ENCODE measurements around the gene STX2.

The STX2 gene

GRCh38 chr12:130875193-130875592 is 36.1 kb upstream of the STX2 start:
- H3K79me1 ChIP-seq (ENCODE audit: low read depth, low read length) = peaks cover 2% of the 10 kb centered on the region
- H3K4me1 ChIP-seq (ENCODE audit: control insufficient read depth in 2 of 2, insufficient read depth in 1 of 2, low read depth in 1 of 2, low read length in 2 of 2) = peaks cover 3 to 14% of the 10 kb centered on the region in 2 donors
- H2AFZ ChIP-seq (ENCODE audit: low read length) = no peak overlapping the region
- H3K27ac ChIP-seq (replicated peaks; ENCODE audit: low read length) = no peak overlapping the region
- H2BK120ac ChIP-seq (ENCODE audit: low read depth, low read length) = no peak overlapping the region
- peaks cover 29 to 56% of the 10 kb centered on the region in 2 donors for H3K36me3 ChIP-seq (replicated peaks in 1 of 2; ENCODE audit: control insufficient read depth in 2 of 2, insufficient read depth in 2 of 2, low read length in 2 of 2)
- H3K9me3 ChIP-seq (replicated peaks in 1 of 2; ENCODE audit: control insufficient read depth in 2 of 2, insufficient read depth in 1 of 2, low read depth in 1 of 2, low read length in 2 of 2) = no peaks in the 10 kb centered on the region
- H4K8ac ChIP-seq (ENCODE audit: low read depth, low read length) = no peak overlapping the region
- no peak overlapping the region for H3K4ac ChIP-seq (ENCODE audit: low read length)
- no peak overlapping the region for H2BK12ac ChIP-seq (ENCODE audit: low read length)
- no peak overlapping the region for H3K23ac ChIP-seq (ENCODE audit: low read depth, low read length, poor library complexity)
- no peak for DNase-seq (ENCODE audit: low spot score)
- H2BK15ac ChIP-seq (ENCODE audit: low read length) = no peak overlapping the region
- peak overlapping the region; percentile 2 for H3K4me2 ChIP-seq (ENCODE audit: insufficient read depth, low read length, poor library complexity, severe bottlenecking)
- H3K4me3 ChIP-seq (ENCODE audit: low read length in 2 of 2) = no peak overlapping the region
- H3K18ac ChIP-seq (ENCODE audit: low read length) = no peak overlapping the region
- H3K9ac ChIP-seq (ENCODE audit: low read depth, low read length, poor library complexity) = no peak overlapping the region
- no peak overlapping the region for H3K14ac ChIP-seq (ENCODE audit: low read length)
- no peak overlapping the region for H4K91ac ChIP-seq (ENCODE audit: low read depth, low read length, poor library complexity)
- no peaks in the 10 kb centered on the region for H3K27me3 ChIP-seq (ENCODE audit: control insufficient read depth in 3 of 3, insufficient read depth in 3 of 3, low read depth in 1 of 3, low read length in 3 of 3)
- H2BK5ac ChIP-seq (ENCODE audit: low read length) = no peak overlapping the region
- WGBS, 2 donors (ENCODE audit: extremely low coverage in 2 of 2, insufficient read length in 2 of 2, insufficient replicate concordance in 1 of 2) = no CpG with 5 or more reads among the region's 5 CpGs
- H2AK5ac ChIP-seq (ENCODE audit: low read depth, low read length) = no peak overlapping the region

- Histone ChIP-seq H2BK5ac (ENCODE audit: low read length) (no peak overlapping the region), H4K91ac (ENCODE audit: low read depth, low read length, poor library complexity) (no peak overlapping the region), H3K36me3 (replicated peaks in 1 of 2; ENCODE audit: control insufficient read depth in 2 of 2, insufficient read depth in 2 of 2, low read length in 2 of 2) (peaks cover 29 to 56% of the 10 kb centered on the region in 2 donors), H2AFZ (ENCODE audit: low read length) (no peak overlapping the region), H3K23ac (ENCODE audit: low read depth, low read length, poor library complexity) (no peak overlapping the region), H3K79me1 (ENCODE audit: low read depth, low read length) (peaks cover 2% of the 10 kb centered on the region), H2AK5ac (ENCODE audit: low read depth, low read length) (no peak overlapping the region), H3K14ac (ENCODE audit: low read length) (no peak overlapping the region), H3K4me2 (ENCODE audit: insufficient read depth, low read length, poor library complexity, severe bottlenecking) (no peak overlapping the region), H2BK15ac (ENCODE audit: low read length) (no peak overlapping the region), H3K18ac (ENCODE audit: low read length) (no peak overlapping the region), H4K8ac (ENCODE audit: low read depth, low read length) (no peak overlapping the region), H3K27ac (replicated peaks; ENCODE audit: low read length) (no peak overlapping the region), H3K27me3 (ENCODE audit: control insufficient read depth in 3 of 3, insufficient read depth in 3 of 3, low read depth in 1 of 3, low read length in 3 of 3) (no peaks in the 10 kb centered on the region), H2BK12ac (ENCODE audit: low read length) (no peak overlapping the region), H3K4me3 (ENCODE audit: low read length in 2 of 2) (no peak overlapping the region), H2BK120ac (ENCODE audit: low read depth, low read length) (no peak overlapping the region), H3K9me3 (replicated peaks in 1 of 2; ENCODE audit: control insufficient read depth in 2 of 2, insufficient read depth in 1 of 2, low read depth in 1 of 2, low read length in 2 of 2) (no peaks in the 10 kb centered on the region), H3K9ac (ENCODE audit: low read depth, low read length, poor library complexity) (no peak overlapping the region), H3K4me1 (ENCODE audit: control insufficient read depth in 2 of 2, insufficient read depth in 1 of 2, low read depth in 1 of 2, low read length in 2 of 2) (peaks cover 3 to 14% of the 10 kb centered on the region in 2 donors), H3K4ac (ENCODE audit: low read length) (no peak overlapping the region)
- WGBS, 2 donors (ENCODE audit: extremely low coverage in 2 of 2, insufficient read length in 2 of 2, insufficient replicate concordance in 1 of 2) = no CpG with 5 or more reads among the region's 10 CpGs
- DNase-seq (ENCODE audit: low spot score) = no peak
These were observed 35.6 kb upstream of the STX2 start for GRCh38 chr12:130874696-130875095.

GRCh38 chr12:130873825-130874224 is 34.8 kb upstream of the STX2 start:
- H4K91ac ChIP-seq (ENCODE audit: low read depth, low read length, poor library complexity) = no peak overlapping the region
- H2BK15ac ChIP-seq (ENCODE audit: low read length) = no peak overlapping the region
- H3K27me3 ChIP-seq (ENCODE audit: control insufficient read depth in 3 of 3, insufficient read depth in 3 of 3, low read depth in 1 of 3, low read length in 3 of 3) = no peaks in the 10 kb centered on the region
- no peak overlapping the region for H2AK5ac ChIP-seq (ENCODE audit: low read depth, low read length)
- no peak overlapping the region for H3K4me3 ChIP-seq (ENCODE audit: low read length in 2 of 2)
- H3K23ac ChIP-seq (ENCODE audit: low read depth, low read length, poor library complexity) = no peak overlapping the region
- no peak overlapping the region for H2AFZ ChIP-seq (ENCODE audit: low read length)
- H3K9ac ChIP-seq (ENCODE audit: low read depth, low read length, poor library complexity) = no peak overlapping the region
- H2BK5ac ChIP-seq (ENCODE audit: low read length) = no peak overlapping the region
- peaks cover 2% of the 10 kb centered on the region for H3K79me1 ChIP-seq (ENCODE audit: low read depth, low read length)
- DNase-seq (ENCODE audit: low spot score) = no peak
- WGBS, 2 donors (ENCODE audit: extremely low coverage in 2 of 2, insufficient read length in 2 of 2, insufficient replicate concordance in 1 of 2) = no CpG with 5 or more reads among the region's 4 CpGs
- no peaks in the 10 kb centered on the region for H3K9me3 ChIP-seq (replicated peaks in 1 of 2; ENCODE audit: control insufficient read depth in 2 of 2, insufficient read depth in 1 of 2, low read depth in 1 of 2, low read length in 2 of 2)
- H2BK12ac ChIP-seq (ENCODE audit: low read length) = no peak overlapping the region
- no peak overlapping the region for H3K27ac ChIP-seq (replicated peaks; ENCODE audit: low read length)
- H2BK120ac ChIP-seq (ENCODE audit: low read depth, low read length) = no peak overlapping the region
- H3K4me2 ChIP-seq (ENCODE audit: insufficient read depth, low read length, poor library complexity, severe bottlenecking) = no peak overlapping the region
- no peak overlapping the region for H3K18ac ChIP-seq (ENCODE audit: low read length)
- H3K4me1 ChIP-seq (ENCODE audit: control insufficient read depth in 2 of 2, insufficient read depth in 1 of 2, low read depth in 1 of 2, low read length in 2 of 2) = peaks cover 3 to 14% of the 10 kb centered on the region in 2 donors
- no peak overlapping the region for H3K14ac ChIP-seq (ENCODE audit: low read length)
- H4K8ac ChIP-seq (ENCODE audit: low read depth, low read length) = no peak overlapping the region
- H3K4ac ChIP-seq (ENCODE audit: low read length) = no peak overlapping the region
- peaks cover 29 to 56% of the 10 kb centered on the region in 2 donors for H3K36me3 ChIP-seq (replicated peaks in 1 of 2; ENCODE audit: control insufficient read depth in 2 of 2, insufficient read depth in 2 of 2, low read length in 2 of 2)

- no peak overlapping the region for H3K9ac ChIP-seq (ENCODE audit: low read depth, low read length, poor library complexity)
- no peak overlapping the region for H3K18ac ChIP-seq (ENCODE audit: low read length)
- DNase-seq (ENCODE audit: low spot score) = no peak
- H4K91ac ChIP-seq (ENCODE audit: low read depth, low read length, poor library complexity) = no peak overlapping the region
- H3K4ac ChIP-seq (ENCODE audit: low read length) = no peak overlapping the region
- no CpG with 5 or more reads among the region's 4 CpGs for WGBS, 2 donors (ENCODE audit: extremely low coverage in 2 of 2, insufficient read length in 2 of 2, insufficient replicate concordance in 1 of 2)
- no peak overlapping the region for H2BK12ac ChIP-seq (ENCODE audit: low read length)
- peaks cover 29 to 56% of the 10 kb centered on the region in 2 donors for H3K36me3 ChIP-seq (replicated peaks in 1 of 2; ENCODE audit: control insufficient read depth in 2 of 2, insufficient read depth in 2 of 2, low read length in 2 of 2)
- H3K4me2 ChIP-seq (ENCODE audit: insufficient read depth, low read length, poor library complexity, severe bottlenecking) = peak overlapping the region; percentile 68
- no peak overlapping the region for H2BK15ac ChIP-seq (ENCODE audit: low read length)
- no peak overlapping the region for H3K14ac ChIP-seq (ENCODE audit: low read length)
- no peaks in the 10 kb centered on the region for H3K27me3 ChIP-seq (ENCODE audit: control insufficient read depth in 3 of 3, insufficient read depth in 3 of 3, low read depth in 1 of 3, low read length in 3 of 3)
- H3K4me1 ChIP-seq (ENCODE audit: control insufficient read depth in 2 of 2, insufficient read depth in 1 of 2, low read depth in 1 of 2, low read length in 2 of 2) = peaks cover 3 to 14% of the 10 kb centered on the region in 2 donors
- peak overlapping the region; percentile 70 to 99 for H3K4me3 ChIP-seq (ENCODE audit: low read length in 2 of 2)
- H2AK5ac ChIP-seq (ENCODE audit: low read depth, low read length) = no peak overlapping the region
- no peak overlapping the region for H3K23ac ChIP-seq (ENCODE audit: low read depth, low read length, poor library complexity)
- H2BK120ac ChIP-seq (ENCODE audit: low read depth, low read length) = no peak overlapping the region
- no peak overlapping the region for H4K8ac ChIP-seq (ENCODE audit: low read depth, low read length)
- H2BK5ac ChIP-seq (ENCODE audit: low read length) = no peak overlapping the region
- H3K79me1 ChIP-seq (ENCODE audit: low read depth, low read length) = peaks cover 2% of the 10 kb centered on the region
- H3K9me3 ChIP-seq (replicated peaks in 1 of 2; ENCODE audit: control insufficient read depth in 2 of 2, insufficient read depth in 1 of 2, low read depth in 1 of 2, low read length in 2 of 2) = no peaks in the 10 kb centered on the region
- no peak overlapping the region for H2AFZ ChIP-seq (ENCODE audit: low read length)
- no peak overlapping the region for H3K27ac ChIP-seq (replicated peaks; ENCODE audit: low read length)
These were observed 34.2 kb upstream of the STX2 start for GRCh38 chr12:130873106-130873795.
